Stimulated activated CD8-positive, alpha-beta memory T cell treated with anti-CD3 and anti-CD28 coated beads, Interleukin-12 subunit alpha, Interleukin-12 subunit beta, amount 100 ng/mL, for 1 hour (primary cell): ENCODE measurements around the gene IL17RE.
"Not testable (repeated sequence)": the region's sequence is repeated elsewhere in the genome, so short reads cannot be mapped to it uniquely, and the experiment has no call there.

Experiments
- DNase-seq: peaks from one replicate; pipeline ENCODE4 v3.0.0-alpha.2; 2020; ENCODE audit warnings: low read depth

Gene IL17RE

DNA sequence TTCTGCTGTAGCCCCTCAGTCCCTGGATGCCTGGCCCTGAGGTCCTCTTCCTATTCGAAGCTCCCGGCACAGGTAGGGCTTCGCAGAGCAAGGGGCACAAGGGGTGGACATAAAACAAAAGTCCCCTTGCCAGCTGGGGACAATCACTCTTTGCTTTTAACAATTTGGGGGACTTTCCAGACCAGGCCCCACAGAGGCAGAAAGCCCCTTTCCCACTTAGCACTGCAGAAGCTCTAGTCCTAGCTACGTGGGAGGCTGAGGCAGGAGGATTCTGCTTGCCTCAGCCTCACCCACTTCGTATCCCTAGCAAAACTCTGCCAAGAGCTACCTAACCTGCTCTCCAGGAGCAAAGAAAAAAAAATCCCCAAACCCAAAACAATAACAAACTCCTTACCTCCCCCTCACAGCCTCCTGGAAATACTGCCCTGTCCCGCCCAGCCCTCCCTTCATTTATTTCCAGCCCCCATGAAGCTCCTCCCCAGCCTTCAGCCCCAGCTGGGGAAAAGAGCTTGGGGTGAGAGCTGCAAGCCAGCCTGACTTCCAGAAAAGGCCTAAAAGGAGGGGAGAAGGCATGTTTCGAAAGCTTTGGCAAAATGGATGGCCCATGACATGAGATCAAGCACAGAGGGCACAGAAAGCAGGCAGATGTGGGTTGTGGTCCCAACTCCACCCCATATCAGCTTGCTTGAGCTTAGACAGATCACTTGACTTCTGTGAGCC lies 22.7 kb upstream of the IL17RE start, which contains the start of gene CIDEC:
Gene CIDEC, minus strand, starts transcription at position 424 of the 720 bp plus-strand sequence. CDS start 1,767 bp downstream, outside the sequence.
- DNase-seq, result no peak

DNA sequence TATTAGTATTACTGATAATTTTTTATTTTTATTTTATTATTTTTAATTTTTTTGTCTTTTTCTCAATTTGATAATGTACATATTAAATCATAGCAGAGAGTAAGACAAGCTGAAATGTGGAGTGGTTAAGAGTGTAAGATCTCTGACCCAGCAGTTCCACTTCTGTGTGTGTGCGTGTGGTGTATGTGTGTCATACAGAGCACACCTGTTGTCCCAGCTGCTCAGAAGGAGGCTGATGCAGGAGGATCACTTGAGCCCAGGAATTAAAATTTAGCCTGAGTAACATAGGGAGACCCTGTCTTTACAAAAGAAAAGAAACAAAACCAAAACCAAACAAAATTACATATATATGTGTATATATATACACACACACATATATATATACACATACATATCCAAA lies 21.2 kb upstream of the IL17RE start:
- DNase-seq, result no peak

DNA sequence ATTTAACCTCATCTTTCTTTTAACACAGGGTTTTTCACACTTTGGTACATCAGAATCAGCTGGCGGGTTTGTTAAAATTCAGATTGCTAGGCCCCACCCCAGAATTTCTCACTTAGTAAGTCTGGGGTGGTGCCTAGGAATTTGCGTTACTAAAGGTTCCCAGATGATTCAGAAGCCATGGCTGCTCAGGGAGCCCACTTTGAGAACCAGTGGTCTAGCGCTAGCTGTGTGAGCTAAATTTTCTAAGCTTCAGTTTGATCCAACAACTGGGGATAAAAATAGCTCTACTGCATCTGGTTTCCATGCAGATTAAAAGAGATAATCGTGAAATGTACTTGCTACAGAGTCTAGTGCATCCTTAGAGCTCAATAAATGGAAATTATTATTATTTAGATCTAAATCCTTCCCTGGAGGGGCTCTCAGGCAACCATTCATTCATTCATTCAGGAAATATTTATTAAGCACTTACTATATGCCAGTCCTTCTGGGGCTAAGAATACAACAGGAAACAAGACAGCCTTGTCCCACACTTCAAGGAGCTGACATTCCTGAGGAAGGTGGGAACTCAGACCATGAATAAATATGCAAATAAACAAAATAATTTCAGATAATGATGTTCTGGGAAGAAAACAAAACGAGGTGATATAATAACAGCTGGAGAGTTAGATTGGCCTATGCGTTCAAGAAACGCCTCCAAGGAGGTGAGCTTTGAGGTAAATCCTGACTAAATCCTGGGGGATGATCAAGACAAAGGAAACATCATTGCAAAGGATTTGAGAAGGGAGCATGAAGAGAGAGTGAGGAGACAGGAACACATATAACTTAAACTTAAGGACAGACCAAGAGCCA lies 18.7 kb upstream of the IL17RE start:
- no peak for DNase-seq

DNA sequence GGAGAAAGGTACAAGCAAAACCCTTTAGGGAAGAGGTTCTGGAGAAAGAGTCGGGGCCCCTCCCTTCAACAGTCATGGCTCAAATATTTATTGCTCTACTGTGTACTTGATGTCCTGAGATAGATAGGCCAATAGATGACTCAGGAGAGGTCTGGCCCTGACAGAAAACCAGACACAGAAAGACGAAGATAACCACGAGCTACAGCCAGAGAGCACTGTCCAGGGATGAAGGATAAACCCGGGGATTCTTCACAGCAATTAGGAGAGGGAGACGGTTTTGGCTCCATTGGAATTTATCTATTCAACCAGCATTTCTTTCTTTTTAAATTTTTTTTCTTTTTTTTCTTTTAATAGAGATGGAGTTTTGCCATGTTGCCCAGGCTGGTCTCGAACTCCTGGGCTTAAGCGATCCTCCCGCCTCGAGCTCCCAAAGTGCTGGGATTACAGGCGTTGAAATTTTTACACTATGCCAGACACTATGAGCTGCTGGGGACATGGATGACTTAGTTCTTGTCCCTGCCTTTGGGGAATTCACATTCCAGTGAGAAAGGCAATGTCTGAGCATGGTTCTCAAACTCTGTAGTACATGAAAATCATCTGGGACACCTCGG lies 18.0 kb upstream of the IL17RE start:
- DNase-seq, result no peak

DNA sequence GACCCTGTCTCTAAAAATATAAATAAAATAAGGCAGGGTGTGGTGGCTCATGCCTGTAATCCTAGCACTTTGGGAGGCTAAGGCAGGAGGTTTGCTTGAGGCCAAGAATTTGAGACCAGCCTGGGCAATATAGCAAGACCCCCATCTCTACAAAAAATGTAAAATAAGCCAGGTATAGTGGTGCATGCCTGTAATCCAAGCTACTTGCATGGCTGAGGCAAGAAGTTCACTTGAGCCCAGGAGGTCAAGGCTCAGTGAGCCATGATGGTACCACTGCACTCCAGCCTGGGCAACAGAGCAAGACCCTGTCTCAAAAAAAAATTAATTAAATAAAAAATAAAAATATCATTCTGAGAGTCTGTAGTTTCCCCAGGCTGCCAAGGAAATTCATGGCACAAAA lies 16.3 kb upstream of the IL17RE start:
- DNase-seq, result no peak

DNA sequence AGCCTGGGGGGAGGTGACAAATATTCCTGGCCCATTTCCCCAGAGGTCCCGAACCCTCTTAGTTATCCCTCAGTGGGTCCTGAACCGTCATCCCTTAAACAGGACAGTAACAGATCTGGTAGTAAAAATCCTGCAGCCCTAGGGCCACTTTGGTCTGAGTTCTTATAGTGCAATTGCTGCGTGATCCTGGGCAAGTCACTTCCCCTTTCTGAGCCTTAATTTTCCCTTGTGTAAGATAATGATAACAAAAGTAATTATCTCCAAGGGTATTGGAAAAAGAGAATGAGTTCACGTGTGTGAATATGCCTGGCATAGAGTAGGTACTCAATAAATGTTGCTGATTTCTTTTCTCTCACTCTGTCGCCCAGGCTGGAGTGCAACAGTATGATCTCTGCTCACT lies 15.2 kb upstream of the IL17RE start:
- no peak for DNase-seq

DNA sequence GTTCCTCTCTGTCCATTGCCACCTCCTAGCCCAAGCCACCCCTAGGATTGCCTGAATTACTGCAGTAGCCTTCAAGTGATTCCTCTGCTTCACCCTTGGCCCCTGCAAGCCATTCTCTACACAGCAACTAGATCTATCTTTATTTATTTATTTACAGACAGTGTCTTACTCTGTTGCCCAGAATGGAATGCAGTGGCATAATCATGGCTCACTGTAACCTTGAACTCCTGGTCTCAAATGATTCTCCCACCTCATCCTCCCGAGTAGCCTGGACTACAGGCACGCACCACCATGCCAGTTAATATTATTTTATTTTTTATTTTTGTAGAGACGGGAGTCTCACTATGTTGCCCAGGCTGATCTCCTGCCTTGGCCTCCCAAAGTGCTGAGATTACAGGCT lies 14.1 kb upstream of the IL17RE start:
- no peak for DNase-seq

DNA sequence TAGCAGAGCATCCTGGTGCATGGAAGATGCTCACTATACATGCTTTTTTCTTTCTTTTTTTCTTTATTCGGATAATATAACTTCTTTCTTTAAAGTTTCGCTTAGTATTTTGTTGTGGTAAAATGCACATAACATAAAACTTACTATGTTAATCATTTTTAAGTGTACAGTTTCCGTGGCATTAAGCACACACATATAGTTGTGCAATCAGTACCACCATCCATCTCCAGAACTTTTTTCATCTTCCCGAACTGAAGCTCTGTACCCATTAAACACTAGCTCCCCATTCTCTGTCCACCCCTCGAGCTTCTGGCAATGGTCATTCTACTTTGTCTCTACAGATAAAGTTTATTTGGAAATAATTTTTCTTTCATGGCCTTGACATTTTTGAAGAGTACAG lies 13.2 kb upstream of the IL17RE start:
- DNase-seq, result no peak

DNA sequence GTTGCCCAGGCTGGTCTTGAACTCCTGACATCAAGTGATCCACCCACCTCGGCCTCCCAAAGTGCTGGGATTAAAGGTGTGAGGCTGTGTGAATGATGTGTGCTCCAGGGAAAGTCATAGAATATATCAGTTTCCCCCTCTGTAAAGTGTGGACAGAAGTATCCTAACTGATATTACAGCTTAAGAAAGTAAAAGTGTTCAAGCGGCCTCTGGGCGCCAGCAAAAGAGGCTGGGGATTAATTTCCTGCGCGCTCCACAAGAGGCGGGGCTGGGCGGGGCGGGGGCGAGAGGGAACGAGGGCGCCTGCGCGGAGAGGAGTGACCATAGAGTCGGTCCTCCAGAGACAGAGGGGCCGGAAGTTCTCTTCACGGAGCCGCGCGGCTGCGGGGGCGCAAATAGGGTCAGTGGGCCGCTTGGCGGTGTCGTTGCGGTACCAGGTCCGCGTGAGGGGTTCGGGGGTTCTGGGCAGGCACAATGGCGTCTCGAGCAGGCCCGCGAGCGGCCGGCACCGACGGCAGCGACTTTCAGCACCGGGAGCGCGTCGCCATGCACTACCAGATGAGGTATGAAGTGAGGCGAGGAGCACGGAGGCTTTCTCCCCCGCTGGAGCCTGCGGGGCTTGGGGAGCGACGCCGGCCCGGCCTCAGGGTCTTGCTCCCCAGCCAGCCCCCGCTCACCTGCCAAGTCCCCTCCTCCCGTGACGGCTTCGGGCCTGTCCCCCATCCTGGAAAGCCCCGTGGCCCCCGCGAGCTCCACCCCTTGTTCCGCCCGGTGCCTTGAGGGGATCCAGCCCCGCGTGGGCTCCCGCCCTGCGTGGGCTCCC lies 12.2 kb upstream of the IL17RE start, which contains the start of gene JAGN1:
Gene JAGN1, plus strand, starts transcription at position 362 of the 823 bp plus-strand sequence. Its CDS starts 113 bp downstream, at position 475.
- DNase-seq, result peak; percentile 85

DNA sequence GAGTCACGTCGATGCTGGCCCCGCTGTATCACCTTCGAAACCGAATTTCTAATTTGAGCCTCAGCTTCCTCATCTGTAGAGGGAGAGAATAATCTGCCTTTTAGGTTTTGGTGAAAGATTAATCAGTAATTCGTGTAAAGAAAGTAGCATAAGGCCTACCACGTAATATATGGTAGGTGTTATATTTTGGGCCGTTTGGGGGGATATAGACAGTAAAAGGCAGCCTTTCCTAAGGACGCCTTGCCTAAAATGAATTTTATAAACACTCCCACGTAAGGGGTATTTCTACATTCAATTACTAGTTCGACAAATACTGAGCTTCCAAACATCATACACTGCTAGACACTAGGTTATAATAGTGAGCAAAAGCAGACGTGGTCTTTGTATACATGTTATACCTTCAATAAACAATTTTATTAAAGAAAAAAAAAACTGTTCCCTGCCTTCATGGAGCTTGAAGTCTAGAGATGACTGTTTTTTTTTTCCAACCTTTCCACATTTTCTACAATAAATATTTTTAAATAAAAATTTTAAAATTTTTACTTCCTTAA lies 11.5 kb upstream of the IL17RE start:
- DNase-seq, result no peak

DNA sequence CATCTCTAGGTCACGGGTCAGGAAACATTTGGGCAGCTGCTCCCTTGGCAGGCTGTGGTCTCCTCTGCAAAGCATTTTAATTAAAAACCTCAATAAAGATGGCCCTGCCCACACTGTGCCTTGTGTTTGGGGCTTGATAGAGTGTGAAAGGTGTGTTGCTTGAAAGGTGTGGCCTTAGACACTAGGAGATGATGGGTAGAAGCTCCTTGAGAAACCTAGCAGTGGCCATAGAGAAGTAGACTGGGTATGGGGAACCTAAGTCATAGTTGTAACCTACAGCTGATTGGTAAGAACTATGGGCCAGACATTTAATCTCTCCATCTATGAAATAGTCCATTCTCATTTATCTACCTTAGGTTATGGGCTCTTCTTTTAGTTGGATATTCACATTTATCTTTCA lies 8.9 kb upstream of the IL17RE start:
- DNase-seq, result no peak

DNA sequence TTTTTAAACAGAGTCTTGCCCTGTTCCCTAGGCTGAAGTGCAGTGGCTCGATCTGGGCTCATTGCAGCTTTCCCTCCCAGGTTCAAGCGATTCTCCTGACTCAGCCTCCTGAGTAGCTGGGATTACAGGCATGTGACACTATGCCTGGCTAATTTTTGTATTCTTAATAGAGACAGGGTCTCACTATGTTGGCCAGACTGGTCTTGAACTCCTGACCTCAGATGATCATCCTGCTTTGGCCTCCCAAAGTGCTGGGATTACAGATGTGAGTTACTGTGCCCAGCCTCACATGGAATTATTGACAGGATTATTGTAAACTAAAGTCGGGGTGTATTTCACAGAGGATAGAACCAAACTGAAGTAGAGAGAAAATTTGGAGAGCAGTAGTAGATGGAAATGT lies 6.9 kb upstream of the IL17RE start:
- not testable (repeated sequence) for DNase-seq

DNA sequence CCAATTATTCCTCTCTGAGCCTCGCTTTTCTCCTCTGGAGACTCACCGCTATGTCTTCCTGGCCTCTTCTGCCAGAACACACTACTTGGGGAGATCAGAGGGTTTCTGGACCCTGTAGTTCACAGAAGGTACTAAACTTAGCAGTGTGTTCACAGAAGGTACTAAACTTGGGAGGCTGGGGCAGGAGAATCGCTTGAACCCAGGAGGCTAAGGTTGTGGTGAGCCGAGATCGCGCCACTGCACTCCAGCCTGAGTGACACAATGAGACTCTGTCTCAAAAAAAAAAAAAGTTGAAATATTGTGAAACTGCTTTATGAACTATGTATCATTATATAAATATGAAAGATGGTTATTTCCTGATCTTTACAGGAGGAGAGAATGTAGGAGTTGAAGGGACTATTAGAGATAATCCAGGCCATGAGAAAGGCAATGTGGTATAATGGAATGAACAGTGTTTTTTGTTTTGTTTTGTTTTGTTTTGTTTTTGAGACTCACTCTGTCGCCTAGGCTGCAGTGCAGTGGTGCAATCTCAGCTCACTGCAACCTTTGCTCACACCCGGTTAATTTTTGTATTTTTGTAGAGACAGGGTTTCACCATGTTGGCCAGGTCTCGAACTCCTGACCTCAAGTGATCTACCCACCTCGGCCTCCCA lies 5.8 kb upstream of the IL17RE start:
- DNase-seq, result not testable (repeated sequence)

DNA sequence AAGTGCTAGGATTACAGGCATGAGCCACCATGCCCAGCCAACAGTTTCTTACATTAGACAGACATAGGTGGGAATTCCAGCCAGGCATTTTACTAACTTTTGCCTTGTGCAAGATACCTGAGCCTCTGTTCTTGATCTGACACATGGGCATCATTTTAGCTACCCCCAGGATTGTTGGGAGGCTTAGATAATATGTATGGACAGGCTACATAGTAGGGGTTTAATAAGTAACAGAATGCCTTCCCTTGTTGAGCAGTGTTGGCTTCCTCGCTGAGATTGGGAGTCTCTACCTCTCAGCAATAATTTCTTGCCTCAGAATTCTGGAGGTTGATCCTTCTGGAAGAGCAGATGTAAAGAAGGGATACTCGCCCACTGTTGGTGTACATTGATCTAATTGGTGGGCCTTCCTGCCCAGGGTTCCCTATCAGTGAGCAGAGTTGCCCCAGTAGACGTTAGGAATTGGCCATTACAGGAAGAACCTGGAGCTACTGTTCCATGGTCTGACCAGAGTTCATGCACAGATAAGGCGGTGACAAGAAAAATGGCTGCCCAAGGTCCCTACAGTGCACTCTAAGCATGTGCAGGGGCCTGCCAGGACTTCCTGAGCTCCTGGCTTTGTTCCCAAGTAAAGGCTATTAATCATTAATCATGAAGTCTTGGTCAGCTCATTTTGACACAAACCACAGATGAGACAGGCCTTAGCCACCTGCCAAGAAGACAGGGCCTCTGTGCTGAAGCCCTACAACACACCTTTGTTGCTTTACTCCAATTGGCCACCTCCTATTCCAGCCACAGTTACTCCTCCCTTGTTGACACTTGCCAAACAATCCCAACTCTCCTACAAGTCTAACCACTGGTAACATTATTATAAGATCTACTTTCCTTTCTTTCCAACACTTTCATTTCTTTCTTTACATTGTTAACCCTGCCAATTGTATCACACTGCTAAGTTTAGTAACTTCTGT lies 5.0 kb upstream of the IL17RE start:
- DNase-seq, result no peak

DNA sequence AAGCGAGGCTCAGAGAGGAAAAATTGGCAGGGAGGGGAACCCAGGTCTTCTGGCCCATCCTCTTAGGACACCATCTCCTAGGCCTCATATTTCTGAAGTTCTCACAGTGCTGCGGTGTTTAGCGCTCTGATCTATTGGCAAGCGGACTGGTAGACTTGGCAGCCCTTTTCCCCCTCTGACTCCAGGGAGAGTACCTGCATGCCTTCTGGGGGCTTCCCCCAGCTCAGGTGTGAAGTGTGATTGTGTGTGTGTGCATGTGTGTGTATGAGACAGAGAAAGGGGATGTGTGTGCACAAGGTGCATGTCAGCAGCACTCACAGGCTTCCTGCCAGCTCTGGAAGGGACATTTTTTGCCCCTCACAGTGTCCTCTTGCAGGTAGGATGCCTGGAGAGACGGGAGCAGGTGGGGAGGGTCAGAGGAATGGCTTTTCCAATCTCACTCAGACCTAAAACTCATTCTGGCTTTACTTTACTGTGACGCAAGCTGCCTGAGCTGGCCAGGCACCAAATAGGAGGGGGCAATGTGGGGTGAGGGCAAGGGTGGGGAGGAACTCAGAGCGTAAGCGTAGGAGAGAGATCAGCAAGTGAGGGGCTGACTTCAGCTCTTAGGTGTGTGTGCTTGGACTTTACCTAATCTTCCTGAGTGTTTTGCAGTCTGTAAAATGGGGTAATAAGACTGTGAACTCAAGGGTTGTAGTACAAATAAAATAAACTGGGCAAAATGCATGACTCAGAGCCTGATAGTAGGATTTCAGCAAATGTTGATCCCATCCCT lies 4.0 kb upstream of the IL17RE start:
- no peak for DNase-seq

DNA sequence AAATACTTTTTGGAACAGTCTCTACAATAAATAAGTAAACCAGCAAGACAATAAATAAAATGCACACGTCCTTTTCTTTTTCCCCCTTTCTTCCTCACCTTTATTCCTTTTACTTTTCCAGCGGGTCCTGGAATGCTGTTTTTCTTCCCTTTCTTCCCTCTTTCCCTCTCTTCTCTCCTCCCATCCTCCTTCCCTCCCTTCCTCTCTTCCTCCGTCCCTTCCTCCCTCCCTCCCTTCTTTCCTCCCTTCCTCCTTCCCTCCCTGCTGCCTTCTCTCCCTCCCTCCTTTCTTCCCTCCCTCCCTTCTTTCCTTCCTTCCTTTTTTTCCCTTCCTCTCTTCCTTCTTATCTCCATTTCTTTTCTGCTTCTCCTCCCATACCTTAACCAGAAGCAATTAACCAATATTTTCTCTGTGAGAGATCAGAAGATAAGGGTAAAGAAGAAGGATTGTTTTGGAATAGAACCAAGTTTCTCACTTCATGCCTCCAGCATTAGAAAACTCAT lies 3.3 kb upstream of the IL17RE start:
- no peak for DNase-seq

DNA sequence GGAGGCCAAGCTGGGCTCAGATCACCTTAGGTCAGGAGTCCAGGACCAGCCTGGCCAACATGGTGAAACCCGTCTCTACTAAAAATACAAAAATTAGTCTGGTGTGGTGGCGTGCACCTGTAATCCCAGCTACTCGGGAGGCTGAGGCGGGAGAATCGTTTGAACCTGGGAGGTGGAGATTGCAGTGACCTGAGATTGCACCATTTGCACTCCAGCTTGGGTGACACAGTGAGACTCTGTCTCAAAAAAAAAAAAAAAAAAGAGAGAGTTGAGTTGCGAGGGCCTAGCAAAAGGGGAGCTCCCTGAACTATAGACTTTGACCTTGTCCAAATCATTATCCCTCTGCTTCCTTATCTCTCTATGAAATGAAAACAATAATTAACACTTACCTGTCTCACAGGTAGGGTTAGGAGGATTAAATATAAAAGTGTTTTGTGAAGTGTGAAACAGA lies 1.7 kb upstream of the IL17RE start:
- DNase-seq, result not testable (repeated sequence)

DNA sequence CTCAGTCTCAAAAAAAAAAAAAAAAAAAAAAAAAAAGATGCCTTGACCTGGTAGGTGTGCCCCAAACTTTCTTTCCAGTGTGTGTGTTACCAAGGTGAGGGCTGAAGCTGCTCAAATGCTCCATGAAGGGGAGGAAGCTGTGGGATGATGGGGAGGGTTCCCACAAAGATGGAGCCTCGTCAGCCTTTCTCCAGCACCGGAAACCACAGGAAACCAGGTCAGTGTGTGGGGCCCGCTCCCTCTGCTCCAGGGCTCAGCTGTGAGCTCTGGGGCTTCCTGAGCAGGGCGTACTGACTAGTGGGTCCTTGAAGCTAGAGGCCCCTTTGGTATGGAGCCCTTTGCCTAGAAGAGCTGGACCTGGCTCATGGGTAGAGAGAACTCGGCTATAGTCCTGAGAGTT lies 681 bp upstream of the IL17RE start:
- no peak for DNase-seq

DNA sequence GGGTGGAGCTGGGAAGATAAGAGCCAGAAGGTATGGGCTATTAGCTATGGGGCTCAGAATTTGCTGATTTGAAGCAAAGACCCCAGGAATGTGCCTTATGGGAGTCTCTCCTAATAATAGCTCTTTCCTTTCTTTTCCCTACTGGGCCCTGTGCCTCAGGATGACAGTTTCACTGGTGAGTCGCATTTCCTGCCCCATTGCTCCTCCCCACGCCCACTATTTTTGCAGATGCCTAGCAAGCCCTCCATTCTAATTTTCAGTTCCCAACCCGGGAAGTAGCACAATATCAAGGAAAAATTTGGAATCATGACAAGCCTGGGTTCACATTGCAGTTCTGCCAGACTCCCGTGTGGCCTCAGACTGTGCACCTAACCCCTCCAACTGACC lies 583 bp downstream of the IL17RE start:
- no peak for DNase-seq
